ENCODE results near the gene KIF26A. TPM values are rescaled to one million over a fixed set of nuclear protein-coding genes. Genes with fewer than 3 reads are reported as not detected.
"Not testable (repeated sequence)": the region's sequence is repeated elsewhere in the genome, so short reads cannot be mapped to it uniquely, and the experiment has no call there.

The KIF26A gene
- total and polyA plus RNA-seq, 2 donors (not counting 1 experiment from before 2014, with no cell fraction given): 0.15 TPM; not detected in 1

GRCh38 chr14:104224506-104225277 is 86.3 kb downstream of the KIF26A start:
- Histone ChIP-seq H3K27me3 (replicated peaks in 1 of 4; ENCODE audit: control extremely low read depth in 1 of 4, control insufficient read depth in 3 of 4, insufficient read depth in 4 of 4, low read length in 3 of 4) (peaks cover 0 to 12% (median 4%) of the 10 kb centered on the region in 4 experiments), H4K20me1 (ENCODE audit: control insufficient read depth, insufficient read depth, low read length, poor library complexity, severe bottlenecking) (no peaks in the 10 kb centered on the region), H3K4me3 (ENCODE audit: control extremely low read depth in 1 of 5, extremely low read depth in 1 of 5, insufficient read depth in 1 of 5, low read depth in 2 of 5, low read length in 4 of 5) (no peak overlapping the region), H3K4me1 (ENCODE audit: control insufficient read depth in 2 of 2, insufficient read depth in 2 of 2, low read length in 2 of 2) (peaks cover 0 to 9% of the 10 kb centered on the region in 2 donors), H3K27ac (ENCODE audit: low read length in 2 of 2) (no peak overlapping the region), H3K9ac (ENCODE audit: low read length) (no peak overlapping the region), H3K36me3 (replicated peaks in 1 of 2; ENCODE audit: control extremely low read depth in 1 of 2, control insufficient read depth in 1 of 2, extremely low read depth in 1 of 2, insufficient read depth in 2 of 2, low read length in 1 of 2) (no peaks in the 10 kb centered on the region), H3K9me3 (ENCODE audit: control extremely low read depth in 1 of 3, control insufficient read depth in 2 of 3, insufficient read depth in 1 of 3, low read length in 2 of 3) (peaks cover 0 to 33% (median 5%) of the 10 kb centered on the region in 3 donors), H3K79me2 (ENCODE audit: control insufficient read depth, insufficient read depth, low read length) (no peaks in the 10 kb centered on the region), H3K4me2 (replicated peaks; ENCODE audit: low read depth, low read length, poor library complexity, severe bottlenecking) (no peak overlapping the region), H2AFZ (ENCODE audit: insufficient read depth, low read depth, low read length, poor library complexity, severe bottlenecking) (no peak overlapping the region)
- peak; percentile 11 for TF ChIP-seq CTCF (IDR thresholded peaks at IDR 0.05)
- no peak for TF ChIP-seq EZH2 (IDR thresholded peaks at IDR 0.05; ENCODE audit: borderline replicate concordance, insufficient read depth, low read depth, low read length, poor library complexity, severe bottlenecking)
- Mint-ChIP-seq H3K9me3 (ENCODE audit: insufficient read depth) (peaks cover 3% of the 10 kb centered on the region), H3K27ac (no peak overlapping the region), H3K4me1 (peaks cover 8% of the 10 kb centered on the region), H3K4me3 (no peak overlapping the region), H3K27me3 (peaks cover 15% of the 10 kb centered on the region)
- 43% methylated on average over 17 of the region's 19 CpGs for WGBS (ENCODE audit: insufficient coverage)
- ATAC-seq (ENCODE audit: low read depth): no peak
- intact Hi-C loops (cut with micrococcal nuclease): no loop called here
- no peak for DNase-seq
- ChIA-PET POLR2A (no interaction called here), CTCF (no interaction called here)

GRCh38 chr14:104225278-104226190 is 87.1 kb downstream of the KIF26A start:
- H3K4me3 Mint-ChIP-seq; H3K9me3 Mint-ChIP-seq (ENCODE audit: insufficient read depth); H3K79me2 ChIP-seq (ENCODE audit: control insufficient read depth, insufficient read depth, low read length); H3K4me1 Mint-ChIP-seq; DNase-seq; H4K20me1 ChIP-seq (ENCODE audit: control insufficient read depth, insufficient read depth, low read length, poor library complexity, severe bottlenecking); H3K4me3 ChIP-seq (ENCODE audit: control extremely low read depth in 1 of 5, extremely low read depth in 1 of 5, insufficient read depth in 1 of 5, low read depth in 2 of 5, low read length in 4 of 5); intact Hi-C loops (cut with micrococcal nuclease); H3K36me3 ChIP-seq (replicated peaks in 1 of 2; ENCODE audit: control extremely low read depth in 1 of 2, control insufficient read depth in 1 of 2, extremely low read depth in 1 of 2, insufficient read depth in 2 of 2, low read length in 1 of 2); ATAC-seq (ENCODE audit: low read depth); POLR2A ChIA-PET; H3K27ac ChIP-seq (ENCODE audit: low read length in 2 of 2); CTCF ChIA-PET; H3K4me2 ChIP-seq (replicated peaks; ENCODE audit: low read depth, low read length, poor library complexity, severe bottlenecking); H3K27ac Mint-ChIP-seq; H3K9ac ChIP-seq (ENCODE audit: low read length); H3K4me1 ChIP-seq (ENCODE audit: control insufficient read depth in 2 of 2, insufficient read depth in 2 of 2, low read length in 2 of 2); H2AFZ ChIP-seq (ENCODE audit: insufficient read depth, low read depth, low read length, poor library complexity, severe bottlenecking): not testable (repeated sequence)
- peaks cover 0 to 12% (median 4%) of the 10 kb centered on the region in 4 experiments for H3K27me3 ChIP-seq (replicated peaks in 1 of 4; ENCODE audit: control extremely low read depth in 1 of 4, control insufficient read depth in 3 of 4, insufficient read depth in 4 of 4, low read length in 3 of 4)
- WGBS (ENCODE audit: insufficient coverage): 38% methylated on average over 12 of the region's 28 CpGs
- peaks cover 0 to 34% (median 5%) of the 10 kb centered on the region in 3 donors for H3K9me3 ChIP-seq (ENCODE audit: control extremely low read depth in 1 of 3, control insufficient read depth in 2 of 3, insufficient read depth in 1 of 3, low read length in 2 of 3)
- peaks cover 15% of the 10 kb centered on the region for H3K27me3 Mint-ChIP-seq
